Measurements from ENCODE around the gene PIBF1.
"Not testable (repeated sequence)": the region's sequence is repeated elsewhere in the genome, so short reads cannot be mapped to it uniquely, and the experiment has no call there.

The PIBF1 gene

DNA sequence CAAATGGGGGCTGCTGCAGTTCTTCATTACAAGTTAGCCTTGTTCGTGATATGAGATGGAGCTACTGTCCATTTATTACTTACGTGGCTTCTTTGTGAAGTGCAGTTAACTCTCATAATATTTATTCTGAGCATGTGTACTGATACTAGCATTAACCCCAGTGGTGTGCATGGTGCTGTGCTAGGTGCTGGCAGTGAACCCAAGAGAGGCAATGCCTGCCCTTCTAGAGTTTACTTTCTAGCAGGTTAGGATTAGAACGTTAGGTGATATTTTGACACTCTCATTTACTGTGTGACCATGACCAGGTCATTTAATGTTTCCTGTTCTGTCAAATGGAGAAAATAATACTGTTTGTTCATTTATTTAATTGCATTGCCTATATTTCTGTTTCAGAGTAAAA, 16.9 kb downstream of the PIBF1 start:
- Histone ChIP-seq H3K4me1 (ENCODE audit: insufficient read depth, low read length) (no peaks in the 10 kb centered on the region), H3K36me3 (ENCODE audit: insufficient read depth, low read length) (no peaks in the 10 kb centered on the region), H3K9me3 (ENCODE audit: control insufficient read depth, insufficient read depth, low read length) (no peaks in the 10 kb centered on the region), H3K9ac (ENCODE audit: low read depth, low read length) (no peak overlapping the region)

GRCh38 chr13:72804301-72804700, 22.4 kb downstream of the PIBF1 start:
- H3K36me3 ChIP-seq (ENCODE audit: insufficient read depth, low read length): no peaks in the 10 kb centered on the region
- no peak overlapping the region for H3K9ac ChIP-seq (ENCODE audit: low read depth, low read length)
- no peaks in the 10 kb centered on the region for H3K9me3 ChIP-seq (ENCODE audit: control insufficient read depth, insufficient read depth, low read length)
- no peaks in the 10 kb centered on the region for H3K4me1 ChIP-seq (ENCODE audit: insufficient read depth, low read length)

GRCh38 chr13:72805676-72806346, 23.9 kb downstream of the PIBF1 start:
- H3K36me3 ChIP-seq (ENCODE audit: insufficient read depth, low read length): no peaks in the 10 kb centered on the region
- no peak overlapping the region for H3K9ac ChIP-seq (ENCODE audit: low read depth, low read length)
- no peaks in the 10 kb centered on the region for H3K9me3 ChIP-seq (ENCODE audit: control insufficient read depth, insufficient read depth, low read length)
- no peaks in the 10 kb centered on the region for H3K4me1 ChIP-seq (ENCODE audit: insufficient read depth, low read length)

DNA sequence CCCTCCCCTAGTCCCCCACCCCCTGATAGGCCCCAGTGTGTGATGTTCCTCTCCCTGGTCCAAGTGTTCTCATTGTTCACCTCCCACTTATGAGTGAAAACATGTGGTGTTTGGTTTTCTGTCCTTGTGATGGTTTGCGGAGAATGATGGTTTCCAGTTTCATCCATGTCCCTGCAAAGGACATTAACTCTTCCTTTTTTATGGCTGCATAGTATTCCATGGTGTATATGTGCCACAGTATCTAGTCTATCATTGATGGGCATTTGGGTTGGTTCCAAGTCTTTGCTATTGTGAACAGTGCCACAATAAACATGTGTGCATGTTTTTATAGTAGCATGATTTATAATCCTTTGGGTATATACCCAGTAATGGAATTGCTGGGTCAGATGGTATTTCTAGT, 24.6 kb downstream of the PIBF1 start:
- not testable (repeated sequence) for H3K9ac ChIP-seq (ENCODE audit: low read depth, low read length); H3K4me1 ChIP-seq (ENCODE audit: insufficient read depth, low read length); H3K9me3 ChIP-seq (ENCODE audit: control insufficient read depth, insufficient read depth, low read length); H3K36me3 ChIP-seq (ENCODE audit: insufficient read depth, low read length)

DNA sequence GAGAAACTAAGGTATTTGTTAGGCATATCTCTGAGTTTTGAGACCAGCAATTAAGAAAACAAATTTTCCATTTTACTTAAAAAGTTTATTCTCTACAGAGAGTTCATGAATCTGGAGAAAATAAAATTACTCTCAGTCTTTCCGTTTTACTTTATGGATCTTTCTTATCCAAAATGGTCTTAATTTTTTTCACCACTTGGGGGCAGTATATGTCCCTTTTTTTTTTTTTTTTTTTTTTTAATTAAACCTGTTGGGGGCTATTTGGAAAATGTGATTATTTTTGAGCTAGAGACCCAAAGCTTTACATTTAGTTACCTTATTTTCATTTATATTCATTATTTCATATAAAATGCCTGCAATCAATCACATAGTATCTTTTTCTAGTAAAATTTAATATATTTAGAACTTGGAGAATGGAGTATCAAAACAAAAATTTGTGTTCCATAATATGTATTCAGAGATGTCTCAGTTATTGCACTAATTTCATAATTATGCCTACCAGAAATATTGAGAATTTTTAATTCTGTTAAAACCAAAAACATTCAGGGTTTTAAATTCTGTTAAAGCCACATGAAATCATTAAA, 27.1 kb downstream of the PIBF1 start:
- Histone ChIP-seq H3K36me3 (ENCODE audit: insufficient read depth, low read length) (no peaks in the 10 kb centered on the region), H3K9ac (ENCODE audit: low read depth, low read length) (no peak overlapping the region), H3K4me1 (ENCODE audit: insufficient read depth, low read length) (no peaks in the 10 kb centered on the region)

GRCh38 chr13:72820156-72820897, 38.4 kb downstream of the PIBF1 start:
- Histone ChIP-seq H3K9me3 (ENCODE audit: control insufficient read depth, insufficient read depth, low read length) (no peaks in the 10 kb centered on the region), H3K9ac (ENCODE audit: low read depth, low read length) (no peak overlapping the region), H3K4me1 (ENCODE audit: insufficient read depth, low read length) (peaks cover 12% of the 10 kb centered on the region), H3K36me3 (ENCODE audit: insufficient read depth, low read length) (no peaks in the 10 kb centered on the region)

More for the DNA sequence above, 27.1 kb downstream of the PIBF1 start:
- no peaks in the 10 kb centered on the region for H3K9me3 ChIP-seq (ENCODE audit: control insufficient read depth, insufficient read depth, low read length)

DNA sequence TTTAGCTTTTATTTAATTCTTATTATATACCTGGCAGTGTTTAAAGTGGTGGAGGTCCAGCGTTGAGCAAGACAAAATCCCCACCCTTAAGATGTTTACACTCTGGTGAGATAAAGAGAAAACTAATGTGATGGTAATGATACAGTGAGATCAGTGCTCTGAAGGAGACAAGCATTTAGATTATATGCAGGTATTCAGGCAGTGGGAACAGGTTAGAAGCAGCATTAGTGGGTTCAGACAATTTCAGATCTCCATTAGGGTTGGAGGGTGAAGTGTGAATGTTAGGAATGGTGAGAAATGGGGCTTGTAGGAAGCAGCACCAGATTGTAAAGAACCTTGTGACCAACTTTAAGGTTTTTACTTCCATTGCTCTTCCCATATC, 39.0 kb downstream of the PIBF1 start:
- H3K9ac ChIP-seq (ENCODE audit: low read depth, low read length): no peak overlapping the region
- H3K36me3 ChIP-seq (ENCODE audit: insufficient read depth, low read length): no peaks in the 10 kb centered on the region
- H3K4me1 ChIP-seq (ENCODE audit: insufficient read depth, low read length): peaks cover 12% of the 10 kb centered on the region
- no peaks in the 10 kb centered on the region for H3K9me3 ChIP-seq (ENCODE audit: control insufficient read depth, insufficient read depth, low read length)

DNA sequence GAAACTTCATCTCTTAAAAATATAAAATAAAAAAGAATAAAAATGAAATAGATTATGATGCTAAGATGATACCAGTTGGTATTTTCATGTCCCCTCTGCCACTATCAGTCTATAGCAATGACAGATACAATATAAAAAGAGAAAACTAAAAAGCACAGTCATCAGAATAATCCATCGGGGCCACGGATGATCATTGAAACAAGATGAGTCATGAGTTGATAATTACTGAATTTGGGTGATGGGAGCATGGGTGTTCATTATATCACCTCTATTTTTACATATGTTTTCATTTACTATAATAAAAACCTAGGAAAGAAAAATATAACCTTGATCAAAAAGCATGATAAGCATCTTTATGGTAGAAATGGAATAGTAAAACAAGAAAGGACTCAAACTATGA, 41.1 kb downstream of the PIBF1 start:
- Histone ChIP-seq H3K9ac (ENCODE audit: low read depth, low read length) (no peak overlapping the region), H3K4me1 (ENCODE audit: insufficient read depth, low read length) (peaks cover 12% of the 10 kb centered on the region), H3K36me3 (ENCODE audit: insufficient read depth, low read length) (no peaks in the 10 kb centered on the region), H3K9me3 (ENCODE audit: control insufficient read depth, insufficient read depth, low read length) (no peaks in the 10 kb centered on the region)

- peaks cover 12% of the 10 kb centered on the region for H3K4me1 ChIP-seq (ENCODE audit: insufficient read depth, low read length)
- no peaks in the 10 kb centered on the region for H3K9me3 ChIP-seq (ENCODE audit: control insufficient read depth, insufficient read depth, low read length)
- H3K36me3 ChIP-seq (ENCODE audit: insufficient read depth, low read length): no peaks in the 10 kb centered on the region
- H3K9ac ChIP-seq (ENCODE audit: low read depth, low read length): no peak overlapping the region
These were observed 41.8 kb downstream of the PIBF1 start for GRCh38 chr13:72823724-72824123.

DNA sequence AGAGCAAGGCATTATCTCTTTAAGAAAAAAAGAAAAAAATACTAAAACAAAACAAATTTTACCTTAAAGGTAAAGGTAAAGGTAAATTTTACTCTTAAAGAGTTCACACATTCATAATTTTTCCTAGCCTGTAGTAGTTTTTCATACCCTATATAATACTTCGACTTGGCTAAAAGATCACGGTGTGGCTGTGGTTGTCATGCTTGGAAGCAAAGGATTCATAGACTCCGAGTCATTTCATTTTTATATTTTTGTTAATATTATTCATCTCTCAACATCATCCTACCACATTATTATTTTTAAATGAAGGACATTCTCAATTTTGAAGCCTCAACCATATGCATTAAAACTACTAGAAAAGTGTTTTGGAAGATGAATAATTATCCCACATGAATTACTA, 52.7 kb downstream of the PIBF1 start:
- no peaks in the 10 kb centered on the region for H3K4me1 ChIP-seq (ENCODE audit: insufficient read depth, low read length)
- no peaks in the 10 kb centered on the region for H3K9me3 ChIP-seq (ENCODE audit: control insufficient read depth, insufficient read depth, low read length)
- H3K9ac ChIP-seq (ENCODE audit: low read depth, low read length): no peak overlapping the region
- H3K36me3 ChIP-seq (ENCODE audit: insufficient read depth, low read length): no peaks in the 10 kb centered on the region

DNA sequence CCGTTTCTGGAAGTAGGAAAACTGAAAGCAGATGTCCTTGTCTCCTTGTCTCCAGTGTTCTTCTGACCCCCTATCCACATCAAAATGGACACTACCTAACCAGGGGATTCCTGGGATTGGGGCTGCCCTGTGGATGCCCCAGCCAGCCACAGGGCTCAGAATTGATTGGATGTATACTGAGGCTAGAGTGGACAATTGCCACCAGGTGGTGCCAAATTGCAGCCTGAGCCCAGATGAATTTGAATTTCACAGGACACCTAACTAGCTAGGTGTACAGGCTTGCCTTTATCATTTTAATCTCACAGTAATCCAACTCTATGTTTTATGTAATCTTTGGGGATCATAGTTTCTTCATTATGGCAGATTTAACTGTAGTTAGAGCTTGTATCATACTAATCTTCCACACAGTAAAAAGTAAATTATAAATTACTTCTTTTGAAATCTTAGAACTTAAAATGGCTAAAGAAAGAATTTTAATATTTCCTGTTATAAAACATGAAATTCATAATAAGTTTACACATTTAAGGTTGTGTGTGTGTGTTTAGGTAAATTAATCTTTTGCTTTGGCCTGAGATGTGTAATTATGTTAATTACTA, 58.0 kb downstream of the PIBF1 start:
- no peaks in the 10 kb centered on the region for H3K9me3 ChIP-seq (ENCODE audit: control insufficient read depth, insufficient read depth, low read length)
- H3K9ac ChIP-seq (ENCODE audit: low read depth, low read length): no peak overlapping the region
- H3K4me1 ChIP-seq (ENCODE audit: insufficient read depth, low read length): no peaks in the 10 kb centered on the region
- no peaks in the 10 kb centered on the region for H3K36me3 ChIP-seq (ENCODE audit: insufficient read depth, low read length)

- Histone ChIP-seq H3K9ac (ENCODE audit: low read depth, low read length) (no peak overlapping the region), H3K4me1 (ENCODE audit: insufficient read depth, low read length) (no peaks in the 10 kb centered on the region), H3K36me3 (ENCODE audit: insufficient read depth, low read length) (no peaks in the 10 kb centered on the region)
These were observed 61.1 kb downstream of the PIBF1 start for GRCh38 chr13:72842991-72843390.

GRCh38 chr13:72845148-72845547, 63.2 kb downstream of the PIBF1 start:
- H3K36me3 ChIP-seq (ENCODE audit: insufficient read depth, low read length); H3K4me1 ChIP-seq (ENCODE audit: insufficient read depth, low read length); H3K9ac ChIP-seq (ENCODE audit: low read depth, low read length); H3K9me3 ChIP-seq (ENCODE audit: control insufficient read depth, insufficient read depth, low read length): not testable (repeated sequence)

More at GRCh38 chr13:72842991-72843390, 61.1 kb downstream of the PIBF1 start:
- no peaks in the 10 kb centered on the region for H3K9me3 ChIP-seq (ENCODE audit: control insufficient read depth, insufficient read depth, low read length)

DNA sequence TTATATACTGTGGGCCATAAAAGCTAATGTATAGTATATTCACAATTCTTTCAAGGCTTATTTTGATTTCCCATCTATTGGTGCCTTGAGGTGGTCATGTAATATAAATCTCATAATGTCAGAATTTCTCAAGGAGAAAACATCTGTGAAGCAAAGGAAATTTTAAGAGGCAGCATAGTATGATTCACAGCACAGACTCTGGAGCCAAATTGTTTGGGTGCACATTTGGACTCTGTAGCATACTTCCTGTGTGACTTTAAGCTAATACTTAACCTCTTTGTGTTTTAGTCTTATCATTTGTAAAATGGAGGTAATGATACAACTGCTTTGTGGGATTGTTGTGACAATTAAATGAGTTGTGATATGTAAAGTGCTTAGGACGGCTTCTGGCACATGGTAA, 67.6 kb downstream of the PIBF1 start:
- no peak overlapping the region for H3K9ac ChIP-seq (ENCODE audit: low read depth, low read length)
- H3K4me1 ChIP-seq (ENCODE audit: insufficient read depth, low read length): no peaks in the 10 kb centered on the region
- H3K36me3 ChIP-seq (ENCODE audit: insufficient read depth, low read length): no peaks in the 10 kb centered on the region
- H3K9me3 ChIP-seq (ENCODE audit: control insufficient read depth, insufficient read depth, low read length): no peaks in the 10 kb centered on the region

Measured in ES-I3 (cell line).